Measurements from ENCODE around the gene MAD1L1.

MAD1L1 gene

DNA sequence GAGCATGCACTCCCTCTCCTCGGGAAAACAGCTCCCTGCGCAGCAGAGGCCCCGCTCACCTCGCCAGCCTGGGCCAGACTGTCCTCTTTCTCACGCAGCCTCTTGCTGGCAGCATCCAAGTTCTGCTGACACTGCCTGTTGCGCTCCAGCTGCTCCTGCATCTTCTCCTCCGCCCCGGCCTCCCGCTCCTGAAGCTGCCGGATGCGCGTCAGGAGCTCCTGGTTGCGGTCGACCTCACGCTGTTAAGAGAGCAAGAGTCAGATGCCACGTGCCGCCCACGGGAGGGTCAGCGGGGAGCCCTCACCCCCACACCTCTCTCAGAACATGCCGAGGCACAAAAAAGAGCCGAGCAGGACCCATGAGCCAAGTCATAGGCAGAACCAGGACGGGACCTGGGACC lies 10.2 kb downstream of the MAD1L1 start:
- Histone ChIP-seq H3K27ac (ENCODE audit: low read depth, low read length) (no peak overlapping the region), H3K27me3 (ENCODE audit: control insufficient read depth in 1 of 2, insufficient read depth in 2 of 2, low read length in 2 of 2) (no peaks in the 10 kb centered on the region), H3K9me3 (ENCODE audit: low read length) (no peaks in the 10 kb centered on the region), H3K4me1 (ENCODE audit: insufficient read depth, low read length) (no peaks in the 10 kb centered on the region), H3K36me3 (ENCODE audit: insufficient read depth, low read length) (peaks cover 40% of the 10 kb centered on the region), H3K4me3 (ENCODE audit: low read depth in 1 of 2, low read length in 2 of 2) (no peak overlapping the region), H3K9ac (ENCODE audit: low read length) (no peak overlapping the region)

DNA sequence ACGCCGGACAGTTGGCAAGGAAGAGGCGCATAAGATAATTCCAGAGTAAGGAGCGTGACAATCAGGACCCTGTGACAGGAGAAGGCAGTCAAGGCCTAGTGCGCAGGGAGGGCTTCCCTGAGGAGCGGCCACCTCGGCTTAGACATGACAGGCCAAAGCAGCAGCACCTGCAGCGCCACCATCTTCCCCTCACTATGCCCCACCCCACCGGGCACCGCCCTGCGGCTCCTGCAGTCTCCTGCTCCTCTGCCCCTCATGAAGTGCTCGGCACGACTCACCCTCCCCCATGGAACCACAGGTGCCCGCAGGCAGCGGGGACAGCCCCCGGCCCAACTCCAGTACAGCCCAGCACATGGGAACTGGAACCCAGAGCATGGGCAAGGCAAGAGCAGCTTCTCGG lies 11.8 kb downstream of the MAD1L1 start:
- H3K36me3 ChIP-seq (ENCODE audit: insufficient read depth, low read length): peaks cover 46% of the 10 kb centered on the region
- no peak overlapping the region for H3K9ac ChIP-seq (ENCODE audit: low read length)
- H3K4me3 ChIP-seq (ENCODE audit: low read depth in 1 of 2, low read length in 2 of 2): no peak overlapping the region
- H3K9me3 ChIP-seq (ENCODE audit: low read length): no peaks in the 10 kb centered on the region
- H3K27me3 ChIP-seq (ENCODE audit: control insufficient read depth in 1 of 2, insufficient read depth in 2 of 2, low read length in 2 of 2): no peaks in the 10 kb centered on the region
- no peak overlapping the region for H3K27ac ChIP-seq (ENCODE audit: low read depth, low read length)
- no peaks in the 10 kb centered on the region for H3K4me1 ChIP-seq (ENCODE audit: insufficient read depth, low read length)

DNA sequence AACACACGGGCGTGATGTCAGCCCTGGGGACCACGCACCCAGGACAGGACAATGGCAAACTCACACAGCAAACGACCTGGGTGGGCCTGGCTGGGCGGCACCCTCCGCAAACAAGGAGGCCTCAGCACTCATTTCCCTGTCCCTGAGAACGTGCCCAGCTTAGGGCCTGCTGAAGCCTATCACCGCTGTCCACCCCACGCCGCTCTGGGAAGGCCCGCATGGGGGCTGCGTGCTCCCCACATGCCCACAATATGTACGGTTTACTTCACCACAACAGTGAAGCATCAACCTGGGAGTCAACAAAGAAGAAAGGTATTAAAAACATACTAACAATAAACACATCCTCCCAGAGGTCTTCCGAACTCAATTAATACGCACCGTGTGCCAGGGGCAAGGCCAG lies 12.2 kb downstream of the MAD1L1 start:
- H3K9ac ChIP-seq (ENCODE audit: low read length): no peak overlapping the region
- H3K4me3 ChIP-seq (ENCODE audit: low read depth in 1 of 2, low read length in 2 of 2): no peak overlapping the region
- H3K27me3 ChIP-seq (ENCODE audit: control insufficient read depth in 1 of 2, insufficient read depth in 2 of 2, low read length in 2 of 2): no peaks in the 10 kb centered on the region
- no peaks in the 10 kb centered on the region for H3K9me3 ChIP-seq (ENCODE audit: low read length)
- H3K4me1 ChIP-seq (ENCODE audit: insufficient read depth, low read length): no peaks in the 10 kb centered on the region
- H3K36me3 ChIP-seq (ENCODE audit: insufficient read depth, low read length): peaks cover 46% of the 10 kb centered on the region
- H3K27ac ChIP-seq (ENCODE audit: low read depth, low read length): no peak overlapping the region

DNA sequence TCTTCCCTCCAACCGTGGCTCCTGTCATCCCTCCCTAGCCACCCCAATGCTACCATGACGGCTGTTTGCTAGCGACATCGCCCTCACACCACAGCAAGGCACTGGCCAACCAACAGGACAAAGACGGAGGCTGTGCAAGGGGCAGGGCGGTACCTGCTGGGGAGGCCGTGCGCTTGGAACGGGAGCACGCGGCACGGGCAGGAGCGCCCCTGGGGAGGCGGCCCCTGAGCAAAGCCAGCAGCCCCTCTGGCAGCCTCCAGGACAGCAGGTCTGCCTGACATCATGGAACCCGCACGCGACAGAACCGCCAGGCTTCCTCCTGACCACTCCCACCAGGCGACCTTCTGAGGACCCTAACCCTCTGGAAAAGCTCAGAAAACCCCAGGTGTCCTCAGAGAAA lies 12.7 kb downstream of the MAD1L1 start:
- H3K27me3 ChIP-seq (ENCODE audit: control insufficient read depth in 1 of 2, insufficient read depth in 2 of 2, low read length in 2 of 2): no peaks in the 10 kb centered on the region
- no peaks in the 10 kb centered on the region for H3K4me1 ChIP-seq (ENCODE audit: insufficient read depth, low read length)
- H3K36me3 ChIP-seq (ENCODE audit: insufficient read depth, low read length): peaks cover 44% of the 10 kb centered on the region
- no peak overlapping the region for H3K9ac ChIP-seq (ENCODE audit: low read length)
- H3K27ac ChIP-seq (ENCODE audit: low read depth, low read length): no peak overlapping the region
- H3K9me3 ChIP-seq (ENCODE audit: low read length): no peaks in the 10 kb centered on the region
- H3K4me3 ChIP-seq (ENCODE audit: low read depth in 1 of 2, low read length in 2 of 2): no peak overlapping the region

DNA sequence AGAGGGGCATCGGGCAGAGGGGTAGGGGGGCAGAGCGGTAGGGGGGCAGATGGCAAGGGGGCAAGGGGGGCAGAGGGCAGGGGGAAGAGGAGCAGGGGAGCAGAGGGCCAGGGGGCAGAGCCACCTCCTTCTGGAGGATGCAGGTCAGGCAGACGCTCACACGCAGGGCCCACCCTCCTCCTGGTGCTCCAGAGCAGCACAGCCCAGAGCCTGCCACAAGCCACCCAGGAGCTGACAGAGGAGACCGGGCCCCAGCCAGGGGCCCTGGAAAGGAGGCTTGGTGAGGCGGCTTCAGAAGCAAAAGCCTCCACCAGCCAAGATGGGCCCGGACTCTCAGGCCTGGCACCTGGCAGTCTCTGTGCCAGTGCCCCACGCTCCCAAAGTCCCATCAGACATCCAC lies 13.1 kb downstream of the MAD1L1 start:
- Histone ChIP-seq H3K4me1 (ENCODE audit: insufficient read depth, low read length) (no peaks in the 10 kb centered on the region), H3K27me3 (ENCODE audit: control insufficient read depth in 1 of 2, insufficient read depth in 2 of 2, low read length in 2 of 2) (no peaks in the 10 kb centered on the region), H3K9ac (ENCODE audit: low read length) (no peak overlapping the region), H3K9me3 (ENCODE audit: low read length) (no peaks in the 10 kb centered on the region), H3K36me3 (ENCODE audit: insufficient read depth, low read length) (peaks cover 40% of the 10 kb centered on the region), H3K4me3 (ENCODE audit: low read depth in 1 of 2, low read length in 2 of 2) (no peak overlapping the region), H3K27ac (ENCODE audit: low read depth, low read length) (no peak overlapping the region)

DNA sequence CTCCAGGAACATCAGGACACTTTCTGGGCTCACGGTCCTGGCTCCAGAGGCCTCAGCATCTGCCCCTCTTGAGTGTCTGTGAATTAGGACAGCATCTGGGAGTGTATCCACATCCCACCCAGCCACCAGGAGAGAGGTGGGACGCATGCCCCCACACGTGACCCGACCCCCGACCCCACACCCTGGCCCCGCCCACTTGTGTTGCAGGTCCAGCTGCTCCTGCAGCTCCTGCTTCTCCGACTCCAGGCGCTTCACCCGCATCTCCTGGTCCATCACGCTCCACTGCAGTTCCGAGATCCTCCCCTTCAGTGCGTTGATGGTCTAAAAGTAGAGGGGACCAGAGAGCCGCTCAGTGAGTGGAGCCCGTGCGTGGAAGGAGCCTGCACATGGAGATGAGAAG lies 13.6 kb downstream of the MAD1L1 start:
- peaks cover 35% of the 10 kb centered on the region for H3K36me3 ChIP-seq (ENCODE audit: insufficient read depth, low read length)
- H3K9ac ChIP-seq (ENCODE audit: low read length): no peak overlapping the region
- H3K4me1 ChIP-seq (ENCODE audit: insufficient read depth, low read length): no peaks in the 10 kb centered on the region
- no peaks in the 10 kb centered on the region for H3K27me3 ChIP-seq (ENCODE audit: control insufficient read depth in 1 of 2, insufficient read depth in 2 of 2, low read length in 2 of 2)
- no peak overlapping the region for H3K4me3 ChIP-seq (ENCODE audit: low read depth in 1 of 2, low read length in 2 of 2)
- no peaks in the 10 kb centered on the region for H3K9me3 ChIP-seq (ENCODE audit: low read length)
- no peak overlapping the region for H3K27ac ChIP-seq (ENCODE audit: low read depth, low read length)

DNA sequence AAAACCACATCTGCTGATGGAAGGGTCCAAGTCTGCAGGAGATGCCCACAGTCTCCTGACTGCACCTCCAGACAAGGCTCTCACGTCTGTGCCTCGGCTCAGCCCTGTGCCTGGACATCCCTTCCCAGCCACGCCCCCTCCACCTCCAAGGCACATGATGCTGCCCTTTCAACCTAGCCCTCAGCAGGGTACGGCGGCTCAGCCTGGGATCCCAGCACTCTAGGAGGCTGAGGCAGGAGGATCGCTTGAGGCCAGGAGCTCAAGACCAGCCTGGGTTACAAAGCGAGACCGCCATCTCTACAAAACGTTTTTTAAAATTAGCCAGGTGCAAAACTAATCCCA lies 14.3 kb downstream of the MAD1L1 start:
- Histone ChIP-seq H3K36me3 (ENCODE audit: insufficient read depth, low read length) (peaks cover 36% of the 10 kb centered on the region), H3K27me3 (ENCODE audit: control insufficient read depth in 1 of 2, insufficient read depth in 2 of 2, low read length in 2 of 2) (no peaks in the 10 kb centered on the region), H3K9ac (ENCODE audit: low read length) (no peak overlapping the region), H3K4me3 (ENCODE audit: low read depth in 1 of 2, low read length in 2 of 2) (no peak overlapping the region), H3K27ac (ENCODE audit: low read depth, low read length) (no peak overlapping the region), H3K4me1 (ENCODE audit: insufficient read depth, low read length) (no peaks in the 10 kb centered on the region), H3K9me3 (ENCODE audit: low read length) (no peaks in the 10 kb centered on the region)

DNA sequence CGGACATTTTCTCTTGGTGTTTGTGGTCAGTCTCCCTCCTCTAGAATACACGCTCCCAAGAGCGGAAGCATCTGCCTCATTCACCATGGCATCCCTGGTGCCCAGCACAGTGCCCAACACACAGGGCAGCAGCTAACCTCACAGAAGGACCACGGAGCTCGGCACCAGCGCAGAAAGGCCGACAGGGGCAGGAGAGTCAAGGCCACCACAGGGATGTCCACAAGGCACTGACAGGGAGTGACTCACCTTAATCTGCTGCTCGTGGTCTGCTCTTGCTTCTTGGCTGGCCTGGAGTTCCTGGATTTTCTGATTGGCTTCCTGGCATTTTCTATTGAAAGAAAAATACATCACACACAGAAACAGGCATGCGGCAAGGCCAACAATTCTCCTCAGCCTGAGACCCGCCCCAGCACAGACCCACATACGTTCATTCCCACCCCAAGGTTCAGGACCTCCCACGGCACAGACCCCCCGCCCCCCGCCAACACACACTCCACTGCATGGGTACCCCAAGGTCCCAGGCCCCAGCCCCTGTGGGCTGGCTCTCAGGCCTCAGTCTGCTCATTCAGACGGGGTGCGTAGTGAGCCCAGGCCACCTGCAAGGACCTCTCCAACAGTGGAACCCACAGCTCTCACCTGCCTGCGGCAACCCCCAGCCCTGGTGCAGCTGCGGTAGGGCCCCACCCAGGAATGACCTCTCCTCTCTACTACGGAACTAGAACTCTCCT lies 14.9 kb downstream of the MAD1L1 start:
- Histone ChIP-seq H3K27me3 (ENCODE audit: control insufficient read depth in 1 of 2, insufficient read depth in 2 of 2, low read length in 2 of 2) (no peaks in the 10 kb centered on the region), H3K36me3 (ENCODE audit: insufficient read depth, low read length) (peaks cover 41% of the 10 kb centered on the region), H3K9ac (ENCODE audit: low read length) (no peak overlapping the region), H3K9me3 (ENCODE audit: low read length) (no peaks in the 10 kb centered on the region), H3K27ac (ENCODE audit: low read depth, low read length) (no peak overlapping the region), H3K4me1 (ENCODE audit: insufficient read depth, low read length) (no peaks in the 10 kb centered on the region), H3K4me3 (ENCODE audit: low read depth in 1 of 2, low read length in 2 of 2) (no peak overlapping the region)

DNA sequence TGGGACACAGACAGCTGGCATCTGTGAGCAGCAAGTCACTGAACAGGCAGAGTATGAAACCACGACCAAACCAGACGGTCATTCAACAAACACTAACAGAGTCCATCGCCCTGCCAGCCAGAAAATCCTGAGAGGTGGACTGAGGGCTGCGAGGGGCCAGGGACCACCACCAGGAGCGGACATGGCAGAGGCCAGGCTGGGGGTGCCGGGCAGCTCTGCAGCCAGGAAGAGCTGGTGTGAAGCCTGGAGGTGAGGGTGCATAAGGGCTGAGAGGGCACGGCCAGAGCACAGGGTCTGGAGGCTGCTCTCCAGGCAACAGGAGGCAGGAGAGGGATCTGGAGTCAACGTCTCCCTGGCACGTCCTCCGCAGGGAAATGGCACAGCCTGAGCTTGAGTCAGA lies 15.5 kb downstream of the MAD1L1 start:
- Histone ChIP-seq H3K4me3 (ENCODE audit: low read depth in 1 of 2, low read length in 2 of 2) (no peak overlapping the region), H3K4me1 (ENCODE audit: insufficient read depth, low read length) (no peaks in the 10 kb centered on the region), H3K9me3 (ENCODE audit: low read length) (no peaks in the 10 kb centered on the region), H3K36me3 (ENCODE audit: insufficient read depth, low read length) (peaks cover 41% of the 10 kb centered on the region), H3K9ac (ENCODE audit: low read length) (no peak overlapping the region), H3K27ac (ENCODE audit: low read depth, low read length) (no peak overlapping the region), H3K27me3 (ENCODE audit: control insufficient read depth in 1 of 2, insufficient read depth in 2 of 2, low read length in 2 of 2) (no peaks in the 10 kb centered on the region)

DNA sequence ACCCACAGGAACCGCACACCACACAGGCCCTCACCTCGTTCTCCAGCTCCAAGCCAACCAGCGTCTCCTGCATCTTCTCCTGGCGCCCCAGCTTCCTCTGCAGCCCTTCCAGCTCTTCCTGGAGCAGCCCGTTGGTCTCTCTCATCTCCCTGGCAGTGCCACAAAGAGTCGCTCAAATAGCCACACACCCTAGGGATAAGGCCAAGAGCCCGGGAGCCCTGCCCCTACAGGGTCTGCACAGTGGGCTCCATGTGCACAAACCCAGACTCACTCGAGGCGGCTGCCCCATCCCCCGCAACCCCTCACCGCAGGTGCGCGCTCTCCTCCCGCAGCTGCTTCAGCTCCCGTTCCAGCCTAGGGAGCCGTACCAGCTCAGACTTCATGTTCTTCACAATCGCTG lies 16.9 kb downstream of the MAD1L1 start:
- no peaks in the 10 kb centered on the region for H3K9me3 ChIP-seq (ENCODE audit: low read length)
- no peaks in the 10 kb centered on the region for H3K27me3 ChIP-seq (ENCODE audit: control insufficient read depth in 1 of 2, insufficient read depth in 2 of 2, low read length in 2 of 2)
- H3K27ac ChIP-seq (ENCODE audit: low read depth, low read length): no peak overlapping the region
- H3K4me3 ChIP-seq (ENCODE audit: low read depth in 1 of 2, low read length in 2 of 2): no peak overlapping the region
- no peaks in the 10 kb centered on the region for H3K4me1 ChIP-seq (ENCODE audit: insufficient read depth, low read length)
- H3K36me3 ChIP-seq (ENCODE audit: insufficient read depth, low read length): peaks cover 41% of the 10 kb centered on the region
- no peak overlapping the region for H3K9ac ChIP-seq (ENCODE audit: low read length)

DNA sequence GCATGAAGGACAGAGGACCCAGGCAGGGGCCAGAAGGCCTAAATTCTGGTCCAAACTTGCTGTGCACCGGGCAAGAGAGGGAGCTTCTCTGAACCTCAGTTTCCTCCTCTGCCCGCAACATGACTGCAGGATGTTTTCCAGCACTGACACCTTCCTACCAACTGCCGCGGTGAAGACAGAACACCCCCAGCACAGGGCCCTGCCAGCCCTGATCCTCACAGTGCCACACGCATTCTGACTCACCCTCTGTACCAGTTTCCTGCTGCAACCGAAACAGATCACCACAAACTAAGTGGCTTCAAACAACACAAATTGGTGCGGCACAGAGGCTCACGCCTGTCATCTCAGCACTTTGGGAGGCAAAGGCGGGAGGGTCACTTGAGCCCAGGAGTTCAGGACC lies 18.1 kb downstream of the MAD1L1 start:
- no peak overlapping the region for H3K4me3 ChIP-seq (ENCODE audit: low read depth in 1 of 2, low read length in 2 of 2)
- H3K36me3 ChIP-seq (ENCODE audit: insufficient read depth, low read length): peaks cover 41% of the 10 kb centered on the region
- H3K9me3 ChIP-seq (ENCODE audit: low read length): no peaks in the 10 kb centered on the region
- peaks cover under 1% of the 10 kb centered on the region for H3K4me1 ChIP-seq (ENCODE audit: insufficient read depth, low read length)
- H3K9ac ChIP-seq (ENCODE audit: low read length): no peak overlapping the region
- no peaks in the 10 kb centered on the region for H3K27me3 ChIP-seq (ENCODE audit: control insufficient read depth in 1 of 2, insufficient read depth in 2 of 2, low read length in 2 of 2)
- no peak overlapping the region for H3K27ac ChIP-seq (ENCODE audit: low read depth, low read length)

DNA sequence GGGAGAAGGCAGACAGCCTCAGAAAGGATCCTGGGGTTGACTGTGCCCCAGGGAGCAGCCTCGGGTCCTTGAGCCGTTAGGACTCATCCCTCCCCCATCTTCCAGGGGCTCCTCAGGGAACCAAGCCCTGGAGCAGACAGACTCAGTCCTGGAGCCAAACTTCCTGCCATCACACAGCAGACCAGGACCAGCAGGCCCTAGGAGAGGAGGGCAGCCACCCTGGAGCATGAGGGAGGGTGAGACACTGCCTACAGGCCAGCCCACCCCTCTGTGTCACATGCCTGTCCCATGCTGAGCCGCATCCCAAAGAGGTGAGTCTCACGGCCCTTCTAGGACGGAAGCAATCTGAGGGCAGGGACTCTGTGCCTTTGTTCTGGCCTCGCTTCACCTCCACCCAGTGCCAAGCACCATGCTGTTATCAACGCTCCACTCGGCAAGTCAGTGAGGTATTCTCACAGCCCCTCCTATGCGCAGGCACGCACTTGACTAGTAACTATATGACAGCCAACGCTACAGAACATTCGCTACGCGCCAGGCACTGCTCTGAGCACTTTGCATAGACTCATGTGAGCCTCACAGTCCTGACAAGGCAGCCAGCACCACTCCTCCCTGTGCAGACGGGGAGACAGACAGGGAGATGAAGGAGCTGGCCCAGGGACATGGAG lies 19.1 kb downstream of the MAD1L1 start:
- Histone ChIP-seq H3K27ac (ENCODE audit: low read depth, low read length) (no peak overlapping the region), H3K27me3 (ENCODE audit: control insufficient read depth in 1 of 2, insufficient read depth in 2 of 2, low read length in 2 of 2) (no peaks in the 10 kb centered on the region), H3K4me1 (ENCODE audit: insufficient read depth, low read length) (peaks cover 6% of the 10 kb centered on the region), H3K4me3 (ENCODE audit: low read depth in 1 of 2, low read length in 2 of 2) (no peak overlapping the region), H3K36me3 (ENCODE audit: insufficient read depth, low read length) (peaks cover 42% of the 10 kb centered on the region), H3K9ac (ENCODE audit: low read length) (no peak overlapping the region), H3K9me3 (ENCODE audit: low read length) (no peaks in the 10 kb centered on the region)
